Muscle layer of duodenum (tissue), 2 donors: Measurements from ENCODE around the gene POMC.

Experiments
- H3K27ac ChIP-seq: one replicate; pipeline ENCODE4 v1.7.0; 2013; ENCODE audit warnings: mild to moderate bottlenecking, low read length
- H3K27me3 ChIP-seq: one replicate; pipeline ENCODE4 v1.7.0; 2013; ENCODE audit warnings: low read depth, mild to moderate bottlenecking, control low read depth, low read length
- H3K36me3 ChIP-seq, 2 donors: one replicate each; pipeline ENCODE4 v1.7.0; 2013; ENCODE audit warnings: low read length in 2 of 2, control low read depth in 1 of 2, mild to moderate bottlenecking in 1 of 2; ENCODE audit not compliant: insufficient read depth in 2 of 2, control insufficient read depth in 1 of 2
- H3K4me1 ChIP-seq, 2 donors: one replicate each; pipeline ENCODE4 v1.7.0; 2013; ENCODE audit warnings: low read length in 2 of 2, mild to moderate bottlenecking in 2 of 2, control low read depth in 1 of 2, moderate library complexity in 1 of 2; ENCODE audit not compliant: insufficient read depth in 2 of 2, control insufficient read depth in 1 of 2
- H3K4me3 ChIP-seq, 2 donors: one replicate each; pipeline ENCODE4 v1.7.0; 2013; ENCODE audit warnings: low read length in 2 of 2, low read depth in 1 of 2, mild to moderate bottlenecking in 1 of 2
- H3K9me3 ChIP-seq, 2 donors: one replicate each; pipeline ENCODE4 v1.7.0; 2013; ENCODE audit warnings: low read length in 2 of 2, control low read depth in 1 of 2, mild to moderate bottlenecking in 1 of 2; ENCODE audit not compliant: control insufficient read depth in 1 of 2
- donor health status: healthy.

POMC gene

GRCh38 chr2:25198576-25198975, 30.2 kb upstream of the POMC start:
- H3K27ac ChIP-seq = no peak overlapping the region
- no peaks in the 10 kb centered on the region for H3K9me3 ChIP-seq
- no peaks in the 10 kb centered on the region for H3K36me3 ChIP-seq
- no peak overlapping the region for H3K4me3 ChIP-seq
- no peaks in the 10 kb centered on the region for H3K27me3 ChIP-seq
- H3K4me1 ChIP-seq = no peaks in the 10 kb centered on the region

GRCh38 chr2:25198209-25198525, 29.8 kb upstream of the POMC start:
- H3K4me1 ChIP-seq = no peaks in the 10 kb centered on the region
- no peaks in the 10 kb centered on the region for H3K27me3 ChIP-seq
- H3K9me3 ChIP-seq = no peaks in the 10 kb centered on the region

GRCh38 chr2:25197336-25198208, 29.2 kb upstream of the POMC start:
- no peaks in the 10 kb centered on the region for H3K36me3 ChIP-seq
- no peak overlapping the region for H3K4me3 ChIP-seq
- no peaks in the 10 kb centered on the region for H3K4me1 ChIP-seq
- H3K27ac ChIP-seq = no peak overlapping the region
- no peaks in the 10 kb centered on the region for H3K27me3 ChIP-seq
- no peaks in the 10 kb centered on the region for H3K9me3 ChIP-seq

More at GRCh38 chr2:25198209-25198525, 29.8 kb upstream of the POMC start:
- no peak overlapping the region for H3K4me3 ChIP-seq
- H3K27ac ChIP-seq = no peak overlapping the region
- no peaks in the 10 kb centered on the region for H3K36me3 ChIP-seq

- no peaks in the 10 kb centered on the region for H3K4me1 ChIP-seq
- H3K36me3 ChIP-seq = no peaks in the 10 kb centered on the region
- no peak overlapping the region for H3K27ac ChIP-seq
- H3K9me3 ChIP-seq = no peaks in the 10 kb centered on the region
- no peaks in the 10 kb centered on the region for H3K27me3 ChIP-seq
- no peak overlapping the region for H3K4me3 ChIP-seq
Observed at GRCh38 chr2:25194576-25195122, 26.3 kb upstream of the POMC start.

- no peaks in the 10 kb centered on the region for H3K9me3 ChIP-seq
- no peak overlapping the region for H3K4me3 ChIP-seq
- no peaks in the 10 kb centered on the region for H3K36me3 ChIP-seq
- no peaks in the 10 kb centered on the region for H3K27me3 ChIP-seq
- no peak overlapping the region for H3K27ac ChIP-seq
- H3K4me1 ChIP-seq = no peaks in the 10 kb centered on the region
Observed at GRCh38 chr2:25190536-25190935, 22.2 kb upstream of the POMC start.

- Histone ChIP-seq H3K4me1 (no peaks in the 10 kb centered on the region), H3K27me3 (peaks cover 5% of the 10 kb centered on the region), H3K4me3 (no peak overlapping the region), H3K36me3 (no peaks in the 10 kb centered on the region), H3K27ac (no peak overlapping the region), H3K9me3 (no peaks in the 10 kb centered on the region)
Observed at GRCh38 chr2:25188405-25188804, 20.0 kb upstream of the POMC start.

- H3K36me3 ChIP-seq = no peaks in the 10 kb centered on the region
- H3K4me3 ChIP-seq = no peak overlapping the region
- no peak overlapping the region for H3K27ac ChIP-seq
- no peaks in the 10 kb centered on the region for H3K4me1 ChIP-seq
- no peaks in the 10 kb centered on the region for H3K9me3 ChIP-seq
- H3K27me3 ChIP-seq = peaks cover 5% of the 10 kb centered on the region
Observed at GRCh38 chr2:25187729-25188350, 19.5 kb upstream of the POMC start.

GRCh38 chr2:25184254-25184653, 15.9 kb upstream of the POMC start:
- Histone ChIP-seq H3K27ac (no peak overlapping the region), H3K36me3 (no peaks in the 10 kb centered on the region), H3K4me3 (no peak overlapping the region), H3K9me3 (peaks cover 3 to 4% of the 10 kb centered on the region in 2 donors), H3K4me1 (no peaks in the 10 kb centered on the region), H3K27me3 (peaks cover 5% of the 10 kb centered on the region)

- Histone ChIP-seq H3K36me3 (no peaks in the 10 kb centered on the region), H3K9me3 (peaks cover 3 to 4% of the 10 kb centered on the region in 2 donors), H3K27ac (no peak overlapping the region), H3K27me3 (peaks cover 3% of the 10 kb centered on the region), H3K4me1 (no peaks in the 10 kb centered on the region), H3K4me3 (no peak overlapping the region)
Observed at GRCh38 chr2:25178976-25179375, 10.6 kb upstream of the POMC start.

GRCh38 chr2:25177211-25177611, 8.8 kb upstream of the POMC start:
- H3K27me3 ChIP-seq = peaks cover 3% of the 10 kb centered on the region
- H3K36me3 ChIP-seq = no peaks in the 10 kb centered on the region
- H3K27ac ChIP-seq = no peak overlapping the region
- no peaks in the 10 kb centered on the region for H3K4me1 ChIP-seq
- peaks cover 3 to 4% of the 10 kb centered on the region in 2 donors for H3K9me3 ChIP-seq
- H3K4me3 ChIP-seq = no peak overlapping the region

- H3K4me3 ChIP-seq = no peak overlapping the region
- H3K27ac ChIP-seq = no peak overlapping the region
- no peaks in the 10 kb centered on the region for H3K4me1 ChIP-seq
- peaks cover 3% of the 10 kb centered on the region for H3K27me3 ChIP-seq
- H3K36me3 ChIP-seq = no peaks in the 10 kb centered on the region
- H3K9me3 ChIP-seq = peaks cover under 1 to 1% of the 10 kb centered on the region in 2 donors
Observed at GRCh38 chr2:25176541-25177181, 8.3 kb upstream of the POMC start.
